Hematopoietic multipotent progenitor cell treated with erythropoietin and hydrocortisone succinate and interleukin-3 and kit ligand, for 4 days (in vitro differentiated cells): ENCODE results near the gene SPTAN1.
A peak's percentile ranks its signal among the peaks of the same experiment; 100 is the strongest.
"Not testable (repeated sequence)": the region's sequence is repeated elsewhere in the genome, so short reads cannot be mapped to it uniquely, and the experiment has no call there.

ENCODE experiments used
- DNase-seq: peaks from one replicate; pipeline ENCODE4 v3.0.0-alpha.2; 2015

The SPTAN1 gene

GRCh38 chr9:128553728-128554127 is 1.3 kb downstream of the SPTAN1 start:
- DNase-seq, result no peak

- DNase-seq, result no peak
Measured at GRCh38 chr9:128554155-128554862, 1.9 kb downstream of the SPTAN1 start.

GRCh38 chr9:128555180-128555721 is 2.9 kb downstream of the SPTAN1 start:
- no peak for DNase-seq

GRCh38 chr9:128556276-128556675 is 3.9 kb downstream of the SPTAN1 start:
- no peak for DNase-seq

- DNase-seq, result no peak
Measured at GRCh38 chr9:128556926-128557634, 4.7 kb downstream of the SPTAN1 start.

GRCh38 chr9:128558431-128559310 is 6.3 kb downstream of the SPTAN1 start:
- DNase-seq, result peak; percentile 97

- DNase-seq, result no peak
Measured at GRCh38 chr9:128565578-128565977, 13.2 kb downstream of the SPTAN1 start.

GRCh38 chr9:128568470-128569078 is 16.2 kb downstream of the SPTAN1 start:
- no peak for DNase-seq

- DNase-seq, result no peak
Measured at GRCh38 chr9:128575469-128575868, 23.1 kb downstream of the SPTAN1 start.

GRCh38 chr9:128575916-128576315 is 23.5 kb downstream of the SPTAN1 start:
- DNase-seq, result no peak

GRCh38 chr9:128577206-128577605 is 24.8 kb downstream of the SPTAN1 start:
- no peak for DNase-seq

- no peak for DNase-seq
Measured at GRCh38 chr9:128579194-128579593, 26.8 kb downstream of the SPTAN1 start.

GRCh38 chr9:128580731-128581130 is 28.3 kb downstream of the SPTAN1 start:
- DNase-seq, result no peak

- not testable (repeated sequence) for DNase-seq
Measured at GRCh38 chr9:128585155-128585554, 32.8 kb downstream of the SPTAN1 start.

- not testable (repeated sequence) for DNase-seq
Measured at GRCh38 chr9:128586934-128587333, 34.5 kb downstream of the SPTAN1 start.

GRCh38 chr9:128587453-128587852 is 35.1 kb downstream of the SPTAN1 start:
- DNase-seq, result no peak

- no peak for DNase-seq
Measured at GRCh38 chr9:128588581-128589233, 36.3 kb downstream of the SPTAN1 start.

GRCh38 chr9:128593039-128593438 is 40.7 kb downstream of the SPTAN1 start:
- peak; percentile 88 for DNase-seq

- no peak for DNase-seq
Measured at GRCh38 chr9:128593856-128594255, 41.5 kb downstream of the SPTAN1 start.

- peak; percentile 50 for DNase-seq
Measured at GRCh38 chr9:128595471-128595870, 43.1 kb downstream of the SPTAN1 start.

GRCh38 chr9:128600099-128600498 is 47.7 kb downstream of the SPTAN1 start:
- no peak for DNase-seq

- DNase-seq, result no peak
Measured at GRCh38 chr9:128603697-128604096, 51.3 kb downstream of the SPTAN1 start.
